ENCODE results near the gene AQP10. TPM values are rescaled to one million over a fixed set of nuclear protein-coding genes. Genes with fewer than 3 reads are reported as not detected.

The AQP10 gene
- total and polyA plus RNA-seq, 9 of the 15 experiments (the other 6 are each of a cell fraction or from before 2014, with no cell fraction given) = 0.37 to 9.7 (median 1.9) TPM

DNA sequence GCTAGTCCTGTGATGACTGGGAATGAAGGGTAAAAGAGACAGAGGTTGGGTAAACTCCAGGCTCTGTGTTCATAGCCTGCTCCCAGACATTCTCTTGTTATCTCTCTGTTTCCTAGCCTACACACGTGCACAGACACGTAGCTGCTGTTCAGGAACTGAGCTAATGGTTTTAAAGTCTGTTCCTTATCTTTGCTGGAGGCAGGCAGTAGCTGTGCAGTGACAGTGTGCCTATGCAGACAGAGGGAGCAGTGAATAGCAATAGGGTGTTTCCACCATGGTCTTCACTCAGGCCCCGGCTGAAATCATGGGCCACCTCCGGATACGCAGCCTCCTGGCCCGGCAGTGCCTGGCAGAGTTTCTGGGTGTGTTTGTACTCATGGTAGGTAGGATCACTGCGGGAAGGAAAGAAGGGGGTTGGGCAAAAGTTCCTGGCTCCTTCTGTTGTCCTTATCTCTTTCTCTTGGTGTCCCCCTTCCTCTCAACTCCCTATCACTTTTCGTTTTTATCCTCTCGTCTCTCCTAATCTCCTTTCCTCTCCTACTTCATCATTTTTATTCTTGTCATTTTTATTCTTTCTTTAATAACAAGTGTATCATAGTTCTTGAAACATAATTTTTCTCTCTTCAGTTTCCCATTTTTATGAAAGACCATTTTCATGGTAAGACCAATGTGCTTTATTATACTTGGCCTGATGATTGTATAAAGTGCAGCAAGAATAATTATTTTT lies at the start of gene AQP10 (continued):
- 0 out of 2 replicates have a peak, but pooled peaks have one; percentile 57 for TF ChIP-seq ZFP91 (CRISPR knock-in tag; IDR thresholded peaks at IDR 0.05)
- TF ChIP-seq, protein P1, sequence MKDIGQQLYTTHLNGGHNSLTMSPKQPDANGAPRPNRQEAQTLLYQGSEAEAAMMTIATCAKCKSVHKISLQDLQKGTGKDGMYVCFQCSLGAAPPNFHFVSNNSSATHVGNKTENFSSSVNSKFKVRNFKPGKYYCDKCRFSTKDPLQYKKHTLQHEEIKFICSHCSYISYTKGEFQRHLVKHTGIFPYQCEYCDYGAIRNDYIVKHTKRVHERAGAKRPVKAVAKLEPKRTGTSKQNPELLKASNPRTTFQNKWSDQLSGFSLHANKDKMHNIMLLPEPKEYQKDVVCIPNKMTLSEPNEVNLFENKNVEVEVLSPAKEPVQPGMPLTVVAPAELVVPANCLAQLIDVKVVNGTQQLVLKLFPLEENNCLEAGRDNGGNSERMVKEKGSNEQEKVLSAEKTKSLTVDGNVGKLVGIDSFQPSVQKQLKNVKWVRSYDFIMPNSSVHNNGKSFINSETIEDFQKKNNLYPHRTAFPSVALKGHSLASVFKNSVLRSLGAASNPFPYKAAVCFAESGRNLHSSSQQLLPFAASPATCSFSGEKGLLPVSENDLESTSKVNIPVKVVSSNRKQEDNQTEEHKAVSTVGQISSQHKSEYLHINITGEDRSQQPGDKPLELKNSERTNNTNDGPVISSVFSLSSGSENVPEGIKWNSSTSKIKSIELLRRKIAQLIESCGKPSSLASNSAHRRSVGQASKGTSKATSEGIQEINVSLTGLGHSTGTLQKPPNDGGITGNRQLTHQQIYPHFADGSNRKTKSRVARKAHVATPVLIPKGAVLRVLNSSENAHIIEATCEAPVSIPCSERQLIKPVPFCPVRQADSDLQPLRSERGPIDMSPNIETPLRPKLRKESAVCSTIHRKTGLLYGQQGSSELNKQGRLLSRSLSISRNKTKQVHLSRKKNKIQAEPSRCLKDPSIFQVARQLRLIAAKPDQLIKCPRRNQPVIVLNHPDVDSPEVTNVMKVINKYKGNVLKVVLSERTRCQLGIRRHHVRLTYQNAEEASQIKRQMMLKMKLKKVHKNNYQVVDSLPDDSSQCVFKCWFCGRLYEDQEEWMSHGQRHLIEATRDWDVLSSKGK (CRISPR knock-in tag; IDR thresholded peaks at IDR 0.05) = no peak
- no peak for TF ChIP-seq ESRRB (CRISPR knock-in tag; IDR thresholded peaks at IDR 0.05; ENCODE audit: borderline replicate concordance)
- TF ChIP-seq ZNF133 (CRISPR knock-in tag; IDR thresholded peaks at IDR 0.05) = no peak
- no peak for TF ChIP-seq NR2F6 (CRISPR knock-in tag; IDR thresholded peaks at IDR 0.05)
- TF ChIP-seq RUNX1 (IDR thresholded peaks at IDR 0.05; ENCODE audit: low read depth) = no peak
- peak; percentile 70 for TF ChIP-seq HINFP (tag; conservative IDR thresholded peaks at IDR 0.05; ENCODE audit: low read depth)
- TF ChIP-seq, protein P2, sequence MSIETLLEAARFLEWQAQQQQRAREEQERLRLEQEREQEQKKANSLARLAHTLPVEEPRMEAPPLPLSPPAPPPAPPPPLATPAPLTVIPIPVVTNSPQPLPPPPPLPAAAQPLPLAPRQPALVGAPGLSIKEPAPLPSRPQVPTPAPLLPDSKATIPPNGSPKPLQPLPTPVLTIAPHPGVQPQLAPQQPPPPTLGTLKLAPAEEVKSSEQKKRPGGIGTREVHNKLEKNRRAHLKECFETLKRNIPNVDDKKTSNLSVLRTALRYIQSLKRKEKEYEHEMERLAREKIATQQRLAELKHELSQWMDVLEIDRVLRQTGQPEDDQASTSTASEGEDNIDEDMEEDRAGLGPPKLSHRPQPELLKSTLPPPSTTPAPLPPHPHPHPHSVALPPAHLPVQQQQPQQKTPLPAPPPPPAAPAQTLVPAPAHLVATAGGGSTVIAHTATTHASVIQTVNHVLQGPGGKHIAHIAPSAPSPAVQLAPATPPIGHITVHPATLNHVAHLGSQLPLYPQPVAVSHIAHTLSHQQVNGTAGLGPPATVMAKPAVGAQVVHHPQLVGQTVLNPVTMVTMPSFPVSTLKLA (conservative IDR thresholded peaks at IDR 0.05) = peak; percentile 92 to 95
- TF ChIP-seq TEAD2 (tag; IDR thresholded peaks at IDR 0.05) = no peak
- no peak for TF ChIP-seq ATF1 (CRISPR knock-in tag; IDR thresholded peaks at IDR 0.05)
- peak; percentile 91 for TF ChIP-seq ATF1 (tag; IDR thresholded peaks at IDR 0.05)
- no peak for TF ChIP-seq MEF2A (IDR thresholded peaks at IDR 0.05; ENCODE audit: control insufficient read depth, low read depth, low read length)
- TF ChIP-seq, protein P3, sequence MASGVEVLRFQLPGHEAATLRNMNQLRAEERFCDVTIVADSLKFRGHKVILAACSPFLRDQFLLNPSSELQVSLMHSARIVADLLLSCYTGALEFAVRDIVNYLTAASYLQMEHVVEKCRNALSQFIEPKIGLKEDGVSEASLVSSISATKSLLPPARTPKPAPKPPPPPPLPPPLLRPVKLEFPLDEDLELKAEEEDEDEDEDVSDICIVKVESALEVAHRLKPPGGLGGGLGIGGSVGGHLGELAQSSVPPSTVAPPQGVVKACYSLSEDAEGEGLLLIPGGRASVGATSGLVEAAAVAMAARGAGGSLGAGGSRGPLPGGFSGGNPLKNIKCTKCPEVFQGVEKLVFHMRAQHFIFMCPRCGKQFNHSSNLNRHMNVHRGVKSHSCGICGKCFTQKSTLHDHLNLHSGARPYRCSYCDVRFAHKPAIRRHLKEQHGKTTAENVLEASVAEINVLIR (CRISPR knock-in tag; IDR thresholded peaks at IDR 0.05) = peak; percentile 44; the same call in 1 of the 2 replicates
- TF ChIP-seq MLLT1 (IDR thresholded peaks at IDR 0.05) = 0 out of 4 replicates have a peak, but pooled peaks of 1 of the 2 experiments have one; percentile 13
- no peak for TF ChIP-seq EWSR1 (IDR thresholded peaks at IDR 0.05; ENCODE audit: borderline replicate concordance, low read depth, partially characterized antibody)
- no peak for TF ChIP-seq RBM17 (IDR thresholded peaks at IDR 0.05; ENCODE audit: borderline replicate concordance, low read depth, low read length)
